ENCODE results near the gene PDE6D. TPM values are rescaled to one million over a fixed set of nuclear protein-coding genes. Genes with fewer than 3 reads are reported as not detected.

Gene PDE6D
- total and polyA plus RNA-seq, 2 of the 13 experiments (the other 11 are each of a cell fraction or from before 2014, with no cell fraction given), result 14.1 to 23.2 TPM

GRCh38 chr2:231701456-231702373 is 79.4 kb downstream of the PDE6D start (continued):
- no peak for TF ChIP-seq SMAD1 (CRISPR knock-in tag; IDR thresholded peaks at IDR 0.05; ENCODE audit: borderline replicate concordance, low read depth)
- no peak for TF ChIP-seq KLF15 (CRISPR knock-in tag; IDR thresholded peaks at IDR 0.05; ENCODE audit: borderline replicate concordance)
- no peak for TF ChIP-seq HNRNPH1 (optimal IDR thresholded peaks at IDR 0.05; ENCODE audit: low read depth, low read length)
- peak; percentile 88; the same call in 1 of the 2 replicates for TF ChIP-seq ZXDC (CRISPR knock-in tag; IDR thresholded peaks at IDR 0.05)
- 0 out of 2 replicates have a peak, but pooled peaks have one; percentile 72 for TF ChIP-seq DZIP1 (CRISPR knock-in tag; IDR thresholded peaks at IDR 0.05)
- peak; percentile 89 for TF ChIP-seq CREBL2 (CRISPR knock-in tag; IDR thresholded peaks at IDR 0.05; ENCODE audit: borderline replicate concordance)
- peak; percentile 24; the same call in 1 of the 2 replicates for TF ChIP-seq ARID5B (CRISPR knock-in tag; IDR thresholded peaks at IDR 0.05)
- TF ChIP-seq PBX3 (CRISPR knock-in tag; IDR thresholded peaks at IDR 0.05; ENCODE audit: borderline replicate concordance), result no peak
- TF ChIP-seq PHF21A (CRISPR knock-in tag; IDR thresholded peaks at IDR 0.05), result peak; percentile 51; the same call in 1 of the 2 replicates
- TF ChIP-seq CBFB (CRISPR knock-in tag; IDR thresholded peaks at IDR 0.05), result peak; percentile 31; the same call in 1 of the 2 replicates
- TF ChIP-seq ZFAT (CRISPR knock-in tag; conservative IDR thresholded peaks at IDR 0.05), result no peak
- no peak for TF ChIP-seq ESRRA (CRISPR knock-in tag; IDR thresholded peaks at IDR 0.05; ENCODE audit: low read depth)
- no peak for TF ChIP-seq TGIF2 (CRISPR knock-in tag; IDR thresholded peaks at IDR 0.05)
- peak; percentile 80; the same call in 1 of the 2 replicates for TF ChIP-seq SMAD3 (CRISPR knock-in tag; IDR thresholded peaks at IDR 0.05)
- 0 out of 2 replicates have a peak, but pooled peaks have one; percentile 53 for TF ChIP-seq ZC3H13 (CRISPR knock-in tag; IDR thresholded peaks at IDR 0.05)
- no peak for TF ChIP-seq JUNB (CRISPR knock-in tag; IDR thresholded peaks at IDR 0.05; ENCODE audit: borderline replicate concordance)
